ENCODE results near the gene ZFX. TPM values are rescaled to one million over a fixed set of nuclear protein-coding genes. Genes with fewer than 3 reads are reported as not detected.

Gene ZFX
- total and polyA plus RNA-seq, 3 donors from 2014 or later, result 10.8 to 45.1 (median 38.5) TPM

DNA sequence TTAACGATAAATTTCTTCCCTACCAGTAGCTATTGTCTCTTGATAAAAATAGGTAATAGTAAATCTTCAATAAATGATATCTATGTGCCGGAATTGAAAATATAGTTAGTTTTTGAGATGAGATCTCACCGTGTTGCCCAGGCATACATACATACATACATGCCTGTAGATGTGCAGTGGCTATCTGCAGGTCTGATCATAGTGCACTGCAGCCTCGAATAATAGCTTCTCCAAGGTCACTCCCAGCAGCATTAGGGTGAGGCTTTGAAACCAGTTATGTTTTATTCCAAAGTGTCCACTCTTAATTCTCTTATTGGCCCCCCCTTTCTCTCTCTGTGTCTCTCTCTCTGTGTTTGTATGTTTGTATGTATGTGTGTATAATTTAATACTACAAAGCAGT, 37.5 kb downstream of the ZFX start:
- no peak for DNase-seq
- WGBS, 2 donors, result 54 to 73% methylated on average over 4 of the region's 4 CpGs
- Histone ChIP-seq H3K27me3 (no peaks in the 10 kb centered on the region), H3K4me3 (no peak overlapping the region), H3K27ac (no peak overlapping the region), H3K4me1 (peaks cover 3% of the 10 kb centered on the region), H3K9me3 (no peaks in the 10 kb centered on the region), H3K36me3 (ENCODE audit: low read depth, missing control alignments) (no peaks in the 10 kb centered on the region)
- intact Hi-C loops (cut with DNase I; ENCODE audit: low total_unique reads), result no loop called here
- TF ChIP-seq, protein P1, sequence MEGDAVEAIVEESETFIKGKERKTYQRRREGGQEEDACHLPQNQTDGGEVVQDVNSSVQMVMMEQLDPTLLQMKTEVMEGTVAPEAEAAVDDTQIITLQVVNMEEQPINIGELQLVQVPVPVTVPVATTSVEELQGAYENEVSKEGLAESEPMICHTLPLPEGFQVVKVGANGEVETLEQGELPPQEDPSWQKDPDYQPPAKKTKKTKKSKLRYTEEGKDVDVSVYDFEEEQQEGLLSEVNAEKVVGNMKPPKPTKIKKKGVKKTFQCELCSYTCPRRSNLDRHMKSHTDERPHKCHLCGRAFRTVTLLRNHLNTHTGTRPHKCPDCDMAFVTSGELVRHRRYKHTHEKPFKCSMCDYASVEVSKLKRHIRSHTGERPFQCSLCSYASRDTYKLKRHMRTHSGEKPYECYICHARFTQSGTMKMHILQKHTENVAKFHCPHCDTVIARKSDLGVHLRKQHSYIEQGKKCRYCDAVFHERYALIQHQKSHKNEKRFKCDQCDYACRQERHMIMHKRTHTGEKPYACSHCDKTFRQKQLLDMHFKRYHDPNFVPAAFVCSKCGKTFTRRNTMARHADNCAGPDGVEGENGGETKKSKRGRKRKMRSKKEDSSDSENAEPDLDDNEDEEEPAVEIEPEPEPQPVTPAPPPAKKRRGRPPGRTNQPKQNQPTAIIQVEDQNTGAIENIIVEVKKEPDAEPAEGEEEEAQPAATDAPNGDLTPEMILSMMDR (IDR thresholded peaks at IDR 0.05), result no peak
- no peak for TF ChIP-seq POLR2A (IDR thresholded peaks at IDR 0.05)

DNA sequence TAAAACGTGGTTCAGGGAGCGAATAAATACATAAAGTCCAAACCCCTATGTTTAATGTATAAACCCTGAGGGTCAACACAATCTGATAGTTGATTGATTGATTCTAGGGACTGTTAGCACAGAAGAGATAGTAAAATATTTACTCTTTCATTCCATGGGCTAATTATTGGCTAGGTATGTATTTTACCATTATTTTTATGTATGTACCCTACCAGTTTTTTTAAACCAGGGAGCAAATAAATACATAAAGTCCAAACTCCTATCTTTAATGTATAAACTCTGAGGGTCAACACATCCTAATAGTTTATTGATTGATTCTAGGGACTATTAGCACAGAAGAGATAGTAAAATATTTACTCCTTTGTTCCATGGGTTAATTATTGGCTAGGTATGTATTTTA, 40.0 kb downstream of the ZFX start:
- Histone ChIP-seq H3K36me3 (ENCODE audit: low read depth, missing control alignments) (no peaks in the 10 kb centered on the region), H3K27ac (no peak overlapping the region), H3K9me3 (no peaks in the 10 kb centered on the region), H3K4me3 (no peak overlapping the region), H3K27me3 (no peaks in the 10 kb centered on the region), H3K4me1 (peaks cover 3% of the 10 kb centered on the region)
- TF ChIP-seq POLR2A (IDR thresholded peaks at IDR 0.05), result no peak
- TF ChIP-seq, protein P1 (IDR thresholded peaks at IDR 0.05), result no peak
- WGBS, 2 donors, result 75 to 80% methylated on average over 2 of the region's 2 CpGs
- intact Hi-C loops (cut with DNase I; ENCODE audit: low total_unique reads), result no loop called here
- no peak for DNase-seq

DNA sequence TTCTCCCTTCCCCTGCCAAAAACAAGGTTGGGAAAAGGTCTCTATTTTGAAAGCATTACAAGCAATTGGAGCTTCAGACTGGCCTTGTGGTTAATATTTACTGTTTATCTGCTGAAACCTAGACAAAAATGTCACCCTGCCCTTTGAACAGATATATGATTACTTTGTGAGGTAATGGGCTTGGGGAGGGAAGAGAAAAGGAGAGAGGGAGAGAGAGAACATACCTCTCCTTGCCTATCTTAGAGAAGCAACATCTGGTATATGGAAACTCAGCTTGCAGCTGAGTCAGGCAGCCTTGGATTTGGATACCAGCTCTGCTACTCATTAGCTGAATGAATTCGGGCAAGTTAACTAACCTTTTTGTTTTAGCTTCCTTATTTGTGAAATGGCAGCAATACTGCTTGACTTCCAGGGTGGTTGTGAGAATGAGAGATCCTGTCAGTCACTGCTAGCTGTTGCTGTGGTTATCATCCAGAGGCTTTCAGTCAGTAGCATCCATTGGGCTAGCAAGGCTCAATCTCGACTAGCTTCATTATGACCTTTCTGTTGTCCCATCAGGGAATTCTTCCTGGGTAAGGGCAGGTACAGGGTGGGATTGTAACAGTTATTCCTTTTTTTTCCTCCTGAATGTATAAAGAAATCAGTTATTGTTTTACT, 41.1 kb downstream of the ZFX start:
- DNase-seq, result no peak
- Histone ChIP-seq H3K36me3 (ENCODE audit: low read depth, missing control alignments) (no peaks in the 10 kb centered on the region), H3K4me3 (no peak overlapping the region), H3K27ac (no peak overlapping the region), H3K4me1 (peaks cover 3% of the 10 kb centered on the region), H3K27me3 (no peaks in the 10 kb centered on the region), H3K9me3 (no peaks in the 10 kb centered on the region)
- 50 to 67% methylated on average over 1 to 2 of the region's 2 CpGs for WGBS, 2 donors
- intact Hi-C loops (cut with DNase I; ENCODE audit: low total_unique reads), result no loop called here
- TF ChIP-seq POLR2A (IDR thresholded peaks at IDR 0.05), result no peak
- TF ChIP-seq, protein P1 (IDR thresholded peaks at IDR 0.05), result no peak

DNA sequence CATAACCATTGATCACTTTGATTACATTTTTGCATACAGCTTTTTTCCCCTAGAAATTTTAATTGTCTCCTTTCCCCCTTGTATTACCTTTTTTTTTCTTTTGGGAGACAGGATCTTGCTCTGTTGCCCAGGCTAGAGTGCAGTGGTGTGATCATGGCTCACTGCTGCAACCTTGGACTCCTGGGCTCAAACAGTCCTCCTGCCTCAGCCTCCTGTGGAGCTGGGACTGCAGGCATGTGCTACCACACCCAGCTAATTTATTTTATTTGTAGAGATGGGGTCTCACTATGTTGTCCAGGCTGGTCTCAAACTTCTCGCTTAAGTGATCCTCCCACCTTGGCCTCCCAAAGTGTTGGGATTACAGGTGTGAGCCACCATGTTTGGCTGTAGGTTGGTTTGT, 47.0 kb downstream of the ZFX start:
- TF ChIP-seq, protein P1 (IDR thresholded peaks at IDR 0.05), result no peak
- Histone ChIP-seq H3K9me3 (no peaks in the 10 kb centered on the region), H3K27ac (no peak overlapping the region), H3K4me3 (no peak overlapping the region), H3K36me3 (ENCODE audit: low read depth, missing control alignments) (no peaks in the 10 kb centered on the region), H3K27me3 (no peaks in the 10 kb centered on the region), H3K4me1 (no peaks in the 10 kb centered on the region)
- DNase-seq, result no peak
- no CpG with 5 or more reads among the region's 1 CpG for WGBS, 2 donors
- intact Hi-C loops (cut with DNase I; ENCODE audit: low total_unique reads), result no loop called here

DNA sequence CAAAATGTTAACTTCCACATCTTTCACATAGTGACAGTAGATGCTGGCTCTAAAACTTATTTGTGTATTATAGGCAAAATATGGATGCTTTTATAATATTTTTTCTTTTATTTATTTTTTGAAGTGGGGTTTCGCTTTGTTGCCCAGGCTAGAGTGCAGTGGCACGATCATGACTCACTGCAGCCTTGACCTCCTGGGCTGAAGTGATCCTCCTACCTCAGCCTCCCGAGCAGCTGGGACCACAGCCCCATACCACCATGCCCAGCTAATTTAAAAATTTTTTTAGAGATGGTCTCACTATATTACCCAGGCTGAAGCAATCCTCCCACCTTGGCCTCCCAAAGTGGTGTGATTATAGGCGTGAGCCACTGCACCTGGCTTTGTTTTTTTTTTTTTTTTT, 48.6 kb downstream of the ZFX start:
- intact Hi-C loops (cut with DNase I; ENCODE audit: low total_unique reads), result no loop called here
- Histone ChIP-seq H3K27ac (no peak overlapping the region), H3K4me1 (no peaks in the 10 kb centered on the region), H3K9me3 (no peaks in the 10 kb centered on the region), H3K36me3 (ENCODE audit: low read depth, missing control alignments) (no peaks in the 10 kb centered on the region), H3K4me3 (no peak overlapping the region), H3K27me3 (no peaks in the 10 kb centered on the region)
- DNase-seq, result no peak
- TF ChIP-seq POLR2A (IDR thresholded peaks at IDR 0.05), result no peak
- WGBS, 2 donors, result 75 to 79% methylated on average over 4 of the region's 4 CpGs

All from testis (tissue), 3 donors.